ENCODE results near the gene MAST4. TPM values are rescaled to one million over a fixed set of nuclear protein-coding genes. Genes with fewer than 3 reads are reported as not detected.

MAST4 gene
- total and polyA plus RNA-seq, 2 of the 8 experiments (the other 6 are each of a cell fraction or from before 2014, with no cell fraction given) = 1.5 to 2.6 TPM

- no peak overlapping the region for H3K56ac ChIP-seq (replicated peaks; ENCODE audit: insufficient read length, low read depth, low read length)
- TF ChIP-seq TAF1 (IDR thresholded peaks at IDR 0.05; ENCODE audit: low read depth, low read length) = no peak
- TF ChIP-seq TCF12 (IDR thresholded peaks at IDR 0.05; ENCODE audit: low read depth, low read length) = no peak
- no peak for TF ChIP-seq KDM4A (IDR thresholded peaks at IDR 0.05; ENCODE audit: low read depth, low read length, severe bottlenecking)
- TF ChIP-seq PHF8 (conservative IDR thresholded peaks at IDR 0.05; ENCODE audit: low read depth, low read length) = no peak
- TF ChIP-seq HDAC2 (IDR thresholded peaks at IDR 0.05; ENCODE audit: borderline replicate concordance in 1 of 2, low read depth in 2 of 2, low read length in 2 of 2) = no peak
- no peak for TF ChIP-seq ZNF274 (IDR thresholded peaks at IDR 0.05; ENCODE audit: borderline replicate concordance, extremely low read depth, low read length)
- TF ChIP-seq USF2 (IDR thresholded peaks at IDR 0.05; ENCODE audit: low read length) = no peak
- no peak for TF ChIP-seq BRCA1 (IDR thresholded peaks at IDR 0.05; ENCODE audit: low read depth, low read length)
- TF ChIP-seq CBX8 (IDR thresholded peaks at IDR 0.05; ENCODE audit: borderline replicate concordance, low read depth, low read length) = no peak
- TF ChIP-seq CEBPB (IDR thresholded peaks at IDR 0.05; ENCODE audit: low read depth, low read length) = no peak
- TF ChIP-seq MAFK (IDR thresholded peaks at IDR 0.05; ENCODE audit: low read depth, low read length) = no peak
- TF ChIP-seq CREB1 (IDR thresholded peaks at IDR 0.05) = no peak
- no peak overlapping the region for H3K4me3 ChIP-seq (ENCODE audit: extremely low read depth in 1 of 4, insufficient read depth in 2 of 4, low read depth in 3 of 4, low read length in 4 of 4)
- peaks cover 0 to 2% of the 10 kb centered on the region in 2 experiments for H4K20me1 ChIP-seq (replicated peaks in 1 of 2; ENCODE audit: control insufficient read depth in 1 of 2, insufficient read depth in 2 of 2, low read length in 2 of 2)
- no peak overlapping the region for H2BK20ac ChIP-seq (ENCODE audit: low read length)
- H3K18ac ChIP-seq (ENCODE audit: extremely low read depth, low read length) = no peak overlapping the region
- no peak overlapping the region for H2AFZ ChIP-seq (ENCODE audit: low read length)
- H3K23me2 ChIP-seq (ENCODE audit: low read depth, low read length) = no peaks in the 10 kb centered on the region
- H4K8ac ChIP-seq (ENCODE audit: extremely low read depth, insufficient read depth, low read length) = no peak overlapping the region
- H2AK5ac ChIP-seq (ENCODE audit: low read depth, low read length) = no peak overlapping the region
- no peak overlapping the region for H3K14ac ChIP-seq (ENCODE audit: insufficient read length)
- H2BK120ac ChIP-seq (replicated peaks; ENCODE audit: low read depth, low read length) = no peak overlapping the region
- no peak overlapping the region for H3K9ac ChIP-seq (replicated peaks in 1 of 4; ENCODE audit: extremely low read depth in 1 of 4, low read depth in 3 of 4, low read length in 3 of 4)
- no peak overlapping the region for H2BK12ac ChIP-seq (ENCODE audit: low read depth, low read length)
- ChIA-PET CTCF (ENCODE audit: partially characterized antibody) (interaction anchor here (0.5 kb wide), 1 partner anchor 280 kb away, joined by 3 read pairs; no protein-coding TSS in a partner anchor), POLR2A (ENCODE audit: partially characterized antibody) (no interaction called here)
- no peak overlapping the region for H4K91ac ChIP-seq (replicated peaks; ENCODE audit: insufficient read length, low read length)
- 93% methylated on average over 4 of the region's 4 CpGs; no CpG with 5 or more reads in 1 of the 2 experiments for WGBS, 2 experiments (ENCODE audit: extremely low coverage in 1 of 2, insufficient coverage in 1 of 2, insufficient read length in 1 of 2, insufficient replicate concordance in 2 of 2, low coverage in 1 of 2, low lambda C conversion rate in 2 of 2, missing lambda C conversion rate in 1 of 2)
- H3K4me1 ChIP-seq (replicated peaks in 1 of 4; ENCODE audit: control insufficient read depth in 3 of 4, insufficient read depth in 4 of 4, low read length in 3 of 4) = peaks cover 0 to 4% (median 0%) of the 10 kb centered on the region in 4 experiments; a peak in 3 of 7 replicates
- FAIRE-seq (no peak), DNase-seq (ENCODE audit: low read depth in 1 of 2, low spot score in 2 of 2) (no peak)
- H3K27me3 ChIP-seq (replicated peaks in 1 of 4; ENCODE audit: control insufficient read depth in 3 of 4, extremely low read depth in 1 of 4, insufficient read depth in 3 of 4, low read length in 3 of 4) = no peaks in the 10 kb centered on the region
- no peak overlapping the region for H3K23ac ChIP-seq (ENCODE audit: insufficient read length)
- no peaks in the 10 kb centered on the region for H3K79me1 ChIP-seq (ENCODE audit: low read depth, low read length)
- no peaks in the 10 kb centered on the region for H3K79me2 ChIP-seq (ENCODE audit: control insufficient read depth in 1 of 2, insufficient read depth in 2 of 2, low read length in 2 of 2)
- H3K36me3 ChIP-seq (ENCODE audit: control insufficient read depth in 2 of 4, insufficient read depth in 4 of 4, low read length in 3 of 4) = no peaks in the 10 kb centered on the region
- no peak overlapping the region for H2BK5ac ChIP-seq (ENCODE audit: low read depth, low read length)
- H3K4ac ChIP-seq (replicated peaks; ENCODE audit: insufficient read length, low read depth, low read length) = no peak overlapping the region
- no peak overlapping the region for H4K5ac ChIP-seq (ENCODE audit: insufficient read length, low read depth, low read length)
- no peak overlapping the region for H3K27ac ChIP-seq (ENCODE audit: low read depth, low read length)
- H2BK15ac ChIP-seq (ENCODE audit: low read length) = no peak overlapping the region
- H3K9me3 ChIP-seq (ENCODE audit: insufficient read depth in 2 of 2, low read depth in 1 of 2, low read length in 1 of 2) = no peaks in the 10 kb centered on the region
- H3K4me2 ChIP-seq (ENCODE audit: insufficient read depth in 1 of 2, low read depth in 2 of 2, low read length in 2 of 2) = no peak overlapping the region
These were observed 432.7 kb downstream of the MAST4 start for GRCh38 chr5:67028941-67029340.

Measured in H1 (cell line).